ENCODE results near the gene PARK7. TPM values are rescaled to one million over a fixed set of nuclear protein-coding genes. Genes with fewer than 3 reads are reported as not detected.
"Not testable (repeated sequence)": the region's sequence is repeated elsewhere in the genome, so short reads cannot be mapped to it uniquely, and the experiment has no call there.

PARK7 gene
- polyA plus RNA-seq, 10 donors, result 261 to 344 (median 315) TPM

DNA sequence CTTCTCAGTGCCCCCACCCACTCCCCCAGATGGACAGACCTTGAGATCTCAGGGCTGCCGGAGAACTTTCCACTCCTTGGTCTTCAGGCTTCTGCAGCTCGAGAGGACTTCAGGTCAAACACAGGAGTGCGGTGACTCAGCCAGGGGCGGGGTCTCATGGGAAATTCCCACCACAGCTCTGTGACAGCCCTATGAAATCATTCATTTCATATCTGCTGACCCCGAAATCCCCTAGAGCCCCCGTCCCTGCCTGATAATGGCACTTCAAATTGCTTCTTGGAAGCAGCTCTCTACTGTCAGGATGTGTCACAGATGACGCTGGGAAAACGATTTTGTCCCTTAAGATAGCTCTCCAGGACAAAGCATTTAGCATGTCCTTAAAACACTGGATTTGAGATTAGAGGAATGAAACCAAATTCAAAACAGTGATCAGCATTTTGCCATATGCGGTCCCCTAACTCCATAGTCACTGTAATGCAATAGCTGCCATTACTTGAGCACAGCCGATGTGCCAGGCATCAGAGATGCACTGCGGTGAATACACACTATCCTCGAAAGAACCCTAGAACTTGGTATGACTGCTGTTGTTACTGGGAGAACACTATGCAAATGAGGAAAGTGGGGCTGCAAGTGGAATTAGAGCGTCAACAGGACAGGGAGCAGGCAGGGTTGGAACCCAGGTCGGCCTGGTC lies 20.6 kb upstream of the PARK7 start, which contains the start of gene TNFRSF9:
Gene TNFRSF9 (minus strand): TSS at position 95 of the 692 bp plus-strand sequence. CDS start 845 bp downstream, outside the sequence.
- DNase-seq, result no peak

DNA sequence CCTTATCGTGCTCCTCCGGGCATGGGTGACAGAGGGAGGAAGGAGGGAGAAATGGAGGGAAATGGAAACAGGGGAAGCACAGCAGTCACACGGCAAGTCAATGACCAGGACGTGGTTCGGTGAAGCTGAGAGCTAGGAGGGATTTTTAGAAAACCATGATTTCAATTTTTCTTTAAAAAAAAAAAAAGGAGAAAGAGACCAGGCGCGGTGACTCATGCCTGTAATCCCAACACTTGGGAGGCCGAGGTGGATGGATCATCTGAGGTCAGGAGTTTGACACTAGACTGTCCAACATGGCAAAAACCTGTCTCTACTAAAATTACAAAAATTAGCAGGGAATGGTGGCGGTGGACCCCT lies 20.1 kb upstream of the PARK7 start:
- no peak for DNase-seq

DNA sequence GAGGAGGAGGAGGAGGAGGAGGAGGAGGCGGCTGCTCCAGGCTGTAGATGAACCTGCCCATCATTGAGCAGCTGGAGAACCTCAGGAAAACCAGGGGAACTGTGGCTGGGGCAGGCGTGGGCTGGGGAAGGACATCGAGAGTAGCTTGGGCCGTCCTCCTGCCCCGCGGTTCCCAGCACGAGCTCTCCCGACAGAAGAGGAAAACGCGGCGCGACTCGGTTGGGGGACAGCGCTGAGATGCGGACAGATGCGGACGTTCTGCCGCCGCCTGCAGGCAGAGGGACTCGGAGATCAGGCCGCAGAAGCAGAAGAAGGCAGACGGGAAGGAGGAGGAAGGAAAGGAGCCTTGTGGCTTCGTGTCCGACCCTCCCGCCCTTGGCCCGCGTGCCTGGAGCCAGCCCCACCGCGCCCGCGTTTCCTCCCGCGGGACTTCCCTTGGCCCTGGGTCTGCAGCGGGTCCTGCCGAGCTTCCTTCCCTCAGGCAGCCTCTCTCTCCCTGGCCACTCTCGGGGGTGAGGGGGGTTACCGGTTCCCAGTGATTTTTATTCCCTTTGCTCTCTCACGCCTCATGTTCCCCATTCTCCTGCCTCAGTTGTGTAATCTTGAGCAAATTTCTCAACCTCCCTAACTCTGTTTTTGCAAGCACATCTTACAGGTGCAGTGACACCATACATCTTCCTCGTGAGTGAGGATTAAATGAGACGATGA lies 19.1 kb upstream of the PARK7 start:
- DNase-seq, result peak in 2 of 3 donors; percentile 70 to 83

GRCh38 chr1:7943251-7943650 lies 18.3 kb upstream of the PARK7 start:
- DNase-seq, result no peak

- peak in 1 of 3 donors; percentile 85 for DNase-seq
Measured at GRCh38 chr1:7948960-7949359, 12.6 kb upstream of the PARK7 start.

GRCh38 chr1:7952791-7953190 lies 8.7 kb upstream of the PARK7 start:
- DNase-seq, result not testable (repeated sequence)

DNA sequence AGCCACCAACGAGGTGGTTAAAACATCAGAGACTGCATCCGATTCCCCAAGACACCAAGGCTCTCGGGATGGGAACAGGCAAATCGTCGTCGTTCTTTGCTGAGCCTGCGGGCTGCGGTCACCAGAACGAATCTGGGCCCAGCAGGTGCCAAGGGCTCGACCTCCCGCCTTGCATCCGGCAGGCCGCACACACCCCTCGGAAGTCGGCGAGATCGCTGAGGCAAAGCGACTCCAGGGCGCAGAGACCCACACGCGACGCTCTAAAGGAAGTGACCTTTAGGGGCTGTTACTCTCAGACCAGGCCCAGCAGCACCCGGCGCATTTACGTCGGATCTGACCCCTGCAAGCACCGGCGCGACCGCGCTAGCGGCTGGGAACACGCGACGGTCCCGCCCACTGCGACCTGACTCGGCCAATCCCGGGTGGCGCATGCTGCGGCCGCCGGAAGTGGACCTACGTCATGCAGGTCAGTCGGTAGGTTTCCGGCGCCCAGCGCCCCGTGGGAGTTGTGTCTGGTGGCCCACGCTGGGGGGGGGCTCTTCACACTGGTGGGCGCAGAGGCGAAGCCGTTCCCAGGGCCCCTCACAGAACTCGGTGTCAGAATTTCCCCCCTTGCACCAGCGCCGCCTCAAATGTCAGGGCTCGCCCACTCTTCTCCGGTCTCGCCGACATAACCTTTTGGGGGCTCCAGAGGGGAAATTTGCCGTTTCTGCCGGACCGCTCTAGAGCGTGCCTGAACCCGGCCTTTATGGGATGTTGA lies 7.5 kb upstream of the PARK7 start:
- peak; percentile 88 to 97 (median 95) for DNase-seq

DNA sequence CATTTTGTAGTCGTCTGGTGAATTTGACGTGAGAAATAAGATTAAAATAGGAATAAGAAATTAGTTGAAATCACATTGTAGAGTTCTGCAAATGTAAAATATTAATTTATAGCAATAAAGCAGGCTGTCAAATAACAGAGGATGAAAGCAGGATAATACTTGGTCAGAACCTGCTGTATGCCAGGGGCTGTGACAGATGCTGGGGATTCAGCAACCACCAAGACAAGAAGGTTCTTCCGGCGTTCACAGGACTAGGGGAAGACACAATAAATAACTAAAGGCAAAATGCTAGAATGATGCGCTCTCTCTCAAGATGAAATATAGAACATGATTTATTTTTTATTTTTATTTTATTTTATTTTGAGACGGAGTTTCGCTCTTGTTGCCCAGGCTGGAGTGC lies 6.8 kb upstream of the PARK7 start:
- no peak for DNase-seq

GRCh38 chr1:7956218-7957032 lies 5.1 kb upstream of the PARK7 start:
- no peak for DNase-seq

- DNase-seq, result no peak
Measured at GRCh38 chr1:7960165-7960564, 1.3 kb upstream of the PARK7 start.

GRCh38 chr1:7960867-7961215 lies 670 bp upstream of the PARK7 start:
- no peak for DNase-seq

- DNase-seq, result no peak
Measured at GRCh38 chr1:7962014-7962335, 464 bp downstream of the PARK7 start.

- DNase-seq, result no peak
Measured at GRCh38 chr1:7962636-7963377, 1.3 kb downstream of the PARK7 start.

DNA sequence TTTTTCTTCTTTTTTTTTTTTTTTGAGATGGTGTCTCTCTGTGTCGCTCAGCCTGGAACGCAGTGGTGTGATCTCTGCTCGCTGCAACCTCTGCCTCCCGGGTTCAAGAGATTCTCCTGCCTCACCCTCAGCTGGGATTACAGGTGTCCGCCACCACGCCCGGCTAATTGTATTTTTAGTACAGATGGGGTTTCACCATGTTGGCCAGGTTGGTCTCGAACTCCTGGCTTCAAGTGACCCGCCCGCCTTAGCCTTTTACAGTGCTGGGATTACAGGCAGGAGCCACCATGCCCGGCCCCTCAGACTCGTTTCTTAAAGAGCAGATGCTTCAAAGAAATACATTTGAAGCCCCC lies 1.8 kb downstream of the PARK7 start:
- not testable (repeated sequence) for DNase-seq

DNA sequence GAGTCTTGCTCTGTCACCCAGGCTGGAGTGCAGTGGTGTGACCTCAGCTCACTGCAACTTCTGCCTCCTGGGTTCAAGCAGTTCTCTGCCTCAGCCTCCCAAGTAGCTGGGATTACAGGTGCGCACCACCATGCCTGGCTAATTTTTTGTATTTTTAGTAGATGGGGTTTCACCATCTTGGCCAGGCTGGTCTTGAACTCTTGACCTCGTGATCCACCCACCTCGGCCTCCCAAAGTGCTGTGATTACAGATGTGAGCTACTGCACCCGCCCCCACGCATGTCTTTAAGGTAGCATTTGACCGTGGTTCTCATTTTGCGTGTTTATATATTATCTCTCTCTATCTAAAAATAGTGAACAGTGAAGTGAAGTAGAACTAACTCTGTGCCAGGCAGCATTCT lies 2.3 kb downstream of the PARK7 start:
- not testable (repeated sequence) for DNase-seq

GRCh38 chr1:7964476-7964875 lies 3.0 kb downstream of the PARK7 start:
- DNase-seq, result no peak

GRCh38 chr1:7967196-7967595 lies 5.7 kb downstream of the PARK7 start:
- no peak for DNase-seq

GRCh38 chr1:7967651-7968050 lies 6.1 kb downstream of the PARK7 start:
- no peak for DNase-seq

- no peak for DNase-seq
Measured at GRCh38 chr1:7970246-7970645, 8.7 kb downstream of the PARK7 start.

DNA sequence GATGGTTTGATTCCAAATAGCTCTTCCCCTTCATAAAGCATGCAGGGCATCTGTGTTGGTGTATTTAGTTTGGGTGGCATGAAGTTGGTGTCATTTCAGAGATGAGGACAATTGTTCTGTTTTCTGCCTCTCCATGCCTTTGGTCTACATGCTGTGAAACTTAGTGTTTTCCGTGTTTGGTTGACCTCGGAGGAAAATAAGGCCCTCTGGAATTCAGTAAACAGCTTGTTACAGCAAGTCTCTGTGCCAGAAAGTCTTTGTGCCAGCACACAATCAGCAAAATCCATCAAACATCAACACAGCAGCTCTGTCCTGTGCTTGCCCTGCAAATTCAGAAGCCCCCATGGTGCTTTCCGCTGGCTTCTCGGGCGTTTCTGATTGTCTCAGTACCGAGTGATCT lies 9.5 kb downstream of the PARK7 start:
- no peak for DNase-seq

DNA sequence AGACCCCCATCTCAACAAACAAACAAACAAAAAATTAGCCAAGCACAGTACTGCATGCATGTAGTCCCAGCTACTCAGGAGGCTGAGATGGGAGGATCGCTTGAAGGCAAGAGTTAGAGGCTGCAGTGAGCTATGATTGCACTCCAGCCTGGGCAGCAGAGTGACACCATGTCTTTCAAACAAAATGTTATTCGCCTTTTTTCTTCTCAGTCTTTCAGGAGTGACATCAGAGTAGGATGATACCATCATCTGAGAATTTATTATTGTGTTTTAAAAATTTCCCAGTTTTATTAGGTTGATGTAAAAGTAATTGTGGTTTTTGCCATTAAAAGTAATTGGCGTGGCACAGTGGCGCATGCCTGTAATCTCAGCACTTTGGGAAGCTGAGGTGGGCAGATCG lies 10.8 kb downstream of the PARK7 start:
- no peak for DNase-seq

DNA sequence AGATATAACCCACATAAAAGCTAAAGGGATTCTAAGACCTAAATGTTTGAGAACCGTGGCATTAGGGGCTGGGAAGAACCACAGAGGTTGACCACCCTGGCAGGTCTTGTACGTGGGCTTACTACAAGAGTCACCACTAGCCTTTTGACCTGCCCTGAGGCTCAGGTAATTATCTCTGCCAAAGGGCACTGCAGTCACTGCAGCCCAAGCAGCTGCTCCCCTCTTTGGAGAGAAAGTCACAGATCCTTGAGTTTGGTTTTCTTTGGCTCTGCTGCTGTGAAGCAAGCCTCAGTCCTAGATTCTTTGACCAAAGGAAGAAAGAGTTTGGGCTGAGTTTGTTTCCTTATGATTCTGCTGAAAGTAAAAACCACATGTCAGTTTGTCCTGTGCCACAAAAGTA lies 11.6 kb downstream of the PARK7 start:
- DNase-seq, result no peak

All from muscle of back (tissue), 11 donors.